HUES64 (cell line): ENCODE results near the gene RNF166.
A peak's percentile ranks its signal among the peaks of the same experiment; 100 is the strongest.

ENCODE experiments used
- H3K27ac ChIP-seq: 2 replicates; pipeline ENCODE4 v1.7.0; 2013; ENCODE audit warnings: low read depth, low read length, inconsistent platforms
- H3K27me3 ChIP-seq: 2 replicates; pipeline ENCODE4 v1.6.1; 2013; ENCODE audit warnings: mild to moderate bottlenecking, low read length; ENCODE audit not compliant: insufficient read depth
- H3K36me3 ChIP-seq: 2 replicates; pipeline ENCODE4 v1.6.1; 2013; ENCODE audit warnings: mild to moderate bottlenecking, low read length; ENCODE audit not compliant: insufficient read depth
- H3K4me1 ChIP-seq: 2 replicates; pipeline ENCODE4 v1.6.1; 2013; ENCODE audit warnings: mild to moderate bottlenecking, low read length, moderate library complexity; ENCODE audit not compliant: insufficient read depth
- H3K4me3 ChIP-seq: 2 replicates; pipeline ENCODE4 v1.5.1; 2013; ENCODE audit warnings: mild to moderate bottlenecking, low read length, moderate library complexity
- H3K9ac ChIP-seq: 2 replicates; pipeline ENCODE4 v1.6.1; 2013; ENCODE audit warnings: mild to moderate bottlenecking, low read depth, low read length
- H3K9me3 ChIP-seq: 2 replicates; pipeline ENCODE4 v1.6.1; 2013; ENCODE audit warnings: low read depth, low read length; ENCODE audit not compliant: insufficient read depth
- WGBS: fragments of 150-250, 120-280 bp; methylation state at CpG from one replicate; pipeline ENCODE4 v1.1.7; 2013; ENCODE audit warnings: missing lambda C conversion rate; 5-methylcytosine and 5-hydroxymethylcytosine counted together

The RNF166 gene

GRCh38 chr16:88738151-88739084, 32.2 kb upstream of the RNF166 start:
- no peak overlapping the region for H3K4me3 ChIP-seq
- H3K36me3 ChIP-seq: peaks cover 17% of the 10 kb centered on the region; the same call in 1 of the 2 replicates
- no peaks in the 10 kb centered on the region for H3K27me3 ChIP-seq
- H3K27ac ChIP-seq: no peak overlapping the region
- WGBS: 92% methylated on average over 41 of the region's 41 CpGs
- no peak overlapping the region; the same call in 1 of the 2 replicates for H3K9ac ChIP-seq
- no peaks in the 10 kb centered on the region for H3K4me1 ChIP-seq
- H3K9me3 ChIP-seq: no peaks in the 10 kb centered on the region

- H3K27ac ChIP-seq: no peak overlapping the region
- H3K27me3 ChIP-seq: no peaks in the 10 kb centered on the region
- 0 out of 2 replicates have a peak overlapping the region, but pooled peaks have one; percentile 6 for H3K4me3 ChIP-seq
- WGBS: 43% methylated on average over 54 of the region's 54 CpGs
- no peaks in the 10 kb centered on the region for H3K4me1 ChIP-seq
- no peaks in the 10 kb centered on the region for H3K9me3 ChIP-seq
- H3K9ac ChIP-seq: peak overlapping the region; percentile 19; the same call in 1 of the 2 replicates
- H3K36me3 ChIP-seq: peaks cover 17% of the 10 kb centered on the region; the same call in 1 of the 2 replicates
Observed at GRCh38 chr16:88737298-88738150, 31.3 kb upstream of the RNF166 start.

- H3K36me3 ChIP-seq: peaks cover 17% of the 10 kb centered on the region; the same call in 1 of the 2 replicates
- H3K4me3 ChIP-seq: no peak overlapping the region
- H3K27me3 ChIP-seq: no peaks in the 10 kb centered on the region
- no peak overlapping the region for H3K9ac ChIP-seq
- H3K9me3 ChIP-seq: no peaks in the 10 kb centered on the region
- no peak overlapping the region for H3K27ac ChIP-seq
- 96% methylated on average over 21 of the region's 21 CpGs for WGBS
- H3K4me1 ChIP-seq: no peaks in the 10 kb centered on the region
Observed at GRCh38 chr16:88736496-88736895, 30.3 kb upstream of the RNF166 start.

- H3K36me3 ChIP-seq: peaks cover 14% of the 10 kb centered on the region; the same call in 1 of the 2 replicates
- H3K4me1 ChIP-seq: no peaks in the 10 kb centered on the region
- H3K27me3 ChIP-seq: no peaks in the 10 kb centered on the region
- no peak overlapping the region for H3K4me3 ChIP-seq
- WGBS: 95% methylated on average over 21 of the region's 21 CpGs
- no peaks in the 10 kb centered on the region for H3K9me3 ChIP-seq
- H3K9ac ChIP-seq: no peak overlapping the region
- H3K27ac ChIP-seq: no peak overlapping the region
Observed at GRCh38 chr16:88736088-88736487, 29.9 kb upstream of the RNF166 start.

- H3K36me3 ChIP-seq: peaks cover 9% of the 10 kb centered on the region; the same call in 1 of the 2 replicates
- no peaks in the 10 kb centered on the region for H3K27me3 ChIP-seq
- H3K27ac ChIP-seq: no peak overlapping the region
- H3K9ac ChIP-seq: no peak overlapping the region
- no peaks in the 10 kb centered on the region for H3K4me1 ChIP-seq
- WGBS: 93% methylated on average over 10 of the region's 10 CpGs
- no peak overlapping the region for H3K4me3 ChIP-seq
- H3K9me3 ChIP-seq: no peaks in the 10 kb centered on the region
Observed at GRCh38 chr16:88735616-88736015, 29.4 kb upstream of the RNF166 start.

- no peak overlapping the region for H3K9ac ChIP-seq
- no peak overlapping the region for H3K27ac ChIP-seq
- H3K4me3 ChIP-seq: no peak overlapping the region
- H3K36me3 ChIP-seq: peaks cover 9% of the 10 kb centered on the region; the same call in 1 of the 2 replicates
- no peaks in the 10 kb centered on the region for H3K4me1 ChIP-seq
- WGBS: 95% methylated on average over 16 of the region's 16 CpGs
- no peaks in the 10 kb centered on the region for H3K27me3 ChIP-seq
- no peaks in the 10 kb centered on the region for H3K9me3 ChIP-seq
Observed at GRCh38 chr16:88735121-88735520, 28.9 kb upstream of the RNF166 start.

- Histone ChIP-seq H3K9ac (no peak overlapping the region), H3K4me1 (no peaks in the 10 kb centered on the region), H3K27me3 (no peaks in the 10 kb centered on the region), H3K27ac (no peak overlapping the region), H3K9me3 (no peaks in the 10 kb centered on the region), H3K36me3 (peaks cover 9% of the 10 kb centered on the region; the same call in 1 of the 2 replicates), H3K4me3 (no peak overlapping the region)
- 93% methylated on average over 23 of the region's 23 CpGs for WGBS
Observed at GRCh38 chr16:88734361-88734728, 28.1 kb upstream of the RNF166 start.

- H3K36me3 ChIP-seq: peaks cover 9% of the 10 kb centered on the region; the same call in 1 of the 2 replicates
- H3K9me3 ChIP-seq: no peaks in the 10 kb centered on the region
- no peak overlapping the region for H3K9ac ChIP-seq
- H3K4me3 ChIP-seq: no peak overlapping the region
- no peaks in the 10 kb centered on the region for H3K27me3 ChIP-seq
- no peaks in the 10 kb centered on the region for H3K4me1 ChIP-seq
- WGBS: 92% methylated on average over 27 of the region's 27 CpGs
- no peak overlapping the region for H3K27ac ChIP-seq
Observed at GRCh38 chr16:88733630-88734360, 27.6 kb upstream of the RNF166 start.

- H3K27me3 ChIP-seq: no peaks in the 10 kb centered on the region
- no peaks in the 10 kb centered on the region for H3K9me3 ChIP-seq
- WGBS: 87% methylated on average over 13 of the region's 13 CpGs
- peaks cover 9% of the 10 kb centered on the region; the same call in 1 of the 2 replicates for H3K36me3 ChIP-seq
- H3K4me3 ChIP-seq: no peak overlapping the region
- no peak overlapping the region for H3K9ac ChIP-seq
- no peak overlapping the region for H3K27ac ChIP-seq
- no peaks in the 10 kb centered on the region for H3K4me1 ChIP-seq
Observed at GRCh38 chr16:88732961-88733294, 26.7 kb upstream of the RNF166 start.

GRCh38 chr16:88732172-88732960, 26.2 kb upstream of the RNF166 start:
- Histone ChIP-seq H3K4me3 (no peak overlapping the region), H3K27me3 (no peaks in the 10 kb centered on the region), H3K9ac (no peak overlapping the region), H3K36me3 (peaks cover 9% of the 10 kb centered on the region; the same call in 1 of the 2 replicates), H3K9me3 (no peaks in the 10 kb centered on the region), H3K27ac (no peak overlapping the region), H3K4me1 (no peaks in the 10 kb centered on the region)
- WGBS: 88% methylated on average over 30 of the region's 30 CpGs
